GM12892 (cell line): Measurements from ENCODE around the gene RPS14.
"Not testable (repeated sequence)": the region's sequence is repeated elsewhere in the genome, so short reads cannot be mapped to it uniquely, and the experiment has no call there.

ENCODE experiments used
- POLR2A ChIP-seq: IDR thresholded peaks from 2 replicates; pipeline ENCODE4 v1.6.1; 2011; ENCODE audit warnings: low read depth, low read length, control low read depth
- POLR2AphosphoS5 ChIP-seq: IDR thresholded peaks from 2 replicates; pipeline ENCODE4 v1.6.1; 2011; ENCODE audit warnings: low read depth, low read length, control low read depth
- TAF1 ChIP-seq: IDR thresholded peaks from 2 replicates; pipeline ENCODE4 v1.6.1; 2011; ENCODE audit warnings: low read depth, mild to moderate bottlenecking, control low read depth, low read length, borderline replicate concordance

DNA sequence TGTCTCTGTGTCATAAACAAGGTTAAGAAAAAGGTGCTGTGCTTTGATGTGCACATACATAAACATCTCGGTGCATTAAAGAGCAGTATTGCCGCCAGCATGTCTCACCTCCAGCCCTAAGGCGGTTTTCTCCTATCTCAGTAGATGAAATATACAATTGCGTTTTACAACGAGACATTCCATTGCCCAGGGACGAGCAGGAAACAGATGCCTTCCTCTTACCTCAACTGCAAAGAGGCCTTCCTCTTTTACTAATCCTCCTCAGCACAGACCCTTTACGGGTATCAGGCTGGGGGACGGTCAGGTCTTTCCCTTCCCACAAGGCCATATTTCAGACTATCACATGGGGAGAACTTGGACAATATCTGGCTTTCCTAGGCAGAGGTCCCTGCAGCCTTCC is 4.5 kb upstream of the RPS14 start:
- TF ChIP-seq POLR2A, POLR2AphosphoS5, TAF1: not testable (repeated sequence)
